PC-9 (cell line): ENCODE data around the gene GCSAML. TPM values are rescaled to one million over a fixed set of nuclear protein-coding genes. Genes with fewer than 3 reads are reported as not detected.
A peak's percentile ranks its signal among the peaks of the same experiment; 100 is the strongest.

Experiments
- BruUV-seq: library from RNA; stranded (reverse); fragments of 400-500 nt; replicated peaks from 2 replicates; lab custom pipeline; 2021; lab: Mats Ljungman, UMichigan
- CTCF ChIA-PET: fragments of 300-600 bp; sonication (Branson Sonifier 250); formaldehyde crosslinking; loops from one replicate; lab custom pipeline; 2022; ENCODE audit warnings: antibody characterized with exemption; lab: Charles Lee
- POLR2A ChIA-PET: fragments of 300-600 bp; sonication (Branson Sonifier 250); formaldehyde crosslinking; loops from one replicate; lab custom pipeline; 2022; ENCODE audit warnings: antibody characterized with exemption; ENCODE audit not compliant: unreplicated experiment; lab: Charles Lee
- DNase-seq, 2 experiments: peaks; one replicate each; pipeline versions ENCODE4 v3.0.0 to v3.0.0-alpha.2; 2015 to 2022; ENCODE audit warnings: mixed read lengths in 1 of 2
- H2AFZ ChIP-seq: fragments of 200-600 bp; sonication (generic); 2 replicates; pipeline ENCODE4 v1.8.1; 2017; ENCODE audit warnings: antibody characterized with exemption
- H3F3A ChIP-seq: fragments of 200-600 bp; sonication (generic); 2 replicates; pipeline ENCODE4 v1.8.1; 2017; ENCODE audit warnings: antibody characterized with exemption, mild to moderate bottlenecking, low read depth; ENCODE audit not compliant: insufficient read depth
- H3K27ac ChIP-seq: fragments of 200-600 bp; sonication (generic); 2 replicates; pipeline ENCODE4 v1.6.1; 2016; ENCODE audit warnings: mixed run types
- H3K27me3 ChIP-seq: fragments of 200-600 bp; sonication (generic); 2 replicates; pipeline ENCODE4 v1.6.1; 2016; ENCODE audit warnings: low read depth, mixed run types; ENCODE audit not compliant: insufficient read depth
- H3K36me3 ChIP-seq: fragments of 200-600 bp; sonication (generic); 2 replicates; pipeline ENCODE4 v1.6.1; 2016; ENCODE audit warnings: low read depth, mixed run types
- H3K4me1 ChIP-seq: fragments of 200-600 bp; sonication (generic); replicated peaks from 2 replicates; pipeline ENCODE4 v1.6.1; 2016; ENCODE audit warnings: mixed run types; ENCODE audit not compliant: insufficient read depth
- H3K4me2 ChIP-seq: fragments of 200-600 bp; sonication (generic); 2 replicates; pipeline ENCODE4 v1.6.1; 2017; ENCODE audit warnings: mixed run types
- H3K4me3 ChIP-seq: fragments of 200-600 bp; sonication (generic); 2 replicates; pipeline ENCODE4 v1.6.1; 2016; ENCODE audit warnings: mixed run types
- H3K79me2 ChIP-seq: fragments of 200-600 bp; sonication (generic); 2 replicates; pipeline ENCODE4 v1.6.1; 2017; ENCODE audit warnings: low read depth, mixed run types
- H3K9me2 ChIP-seq: fragments of 200-600 bp; sonication (generic); 2 replicates; pipeline ENCODE4 v1.8.1; 2017; ENCODE audit warnings: mild to moderate bottlenecking; ENCODE audit not compliant: insufficient read depth
- H3K9me3 ChIP-seq: fragments of 200-600 bp; sonication (generic); 2 replicates; pipeline ENCODE4 v1.8.1; 2016; ENCODE audit warnings: low read depth; ENCODE audit not compliant: insufficient read depth
- H4K20me1 ChIP-seq: fragments of 200-600 bp; sonication (generic); 2 replicates; pipeline ENCODE4 v1.8.1; 2017; ENCODE audit not compliant: insufficient read depth
- CTCF ChIP-seq: fragments of 200-600 bp; sonication (generic); conservative IDR thresholded peaks from 2 replicates; pipeline ENCODE4 v1.6.1; 2017; ENCODE audit warnings: mixed run types, antibody characterized with exemption, mild to moderate bottlenecking, moderate library complexity
- EZH2 ChIP-seq: fragments of 200-600 bp; sonication (generic); IDR thresholded peaks from 2 replicates; pipeline ENCODE4 v1.8.0; 2017; ENCODE audit warnings: antibody characterized with exemption, low read depth
- intact Hi-C: fragments of 100-400 bp; cut with micrococcal nuclease; formaldehyde crosslinking; loops from one replicate; pipeline ENCODE4 v1.10.0; 2022; ENCODE audit not compliant: unreplicated experiment
- total RNA-seq: library from RNA; stranded (reverse); gene quantifications from 2 replicates; pipeline ENCODE4 v1.2.3, GENCODE V29; 2021

The GCSAML gene
- total RNA-seq, 1 experiment from 2014 or later, result not detected

DNA sequence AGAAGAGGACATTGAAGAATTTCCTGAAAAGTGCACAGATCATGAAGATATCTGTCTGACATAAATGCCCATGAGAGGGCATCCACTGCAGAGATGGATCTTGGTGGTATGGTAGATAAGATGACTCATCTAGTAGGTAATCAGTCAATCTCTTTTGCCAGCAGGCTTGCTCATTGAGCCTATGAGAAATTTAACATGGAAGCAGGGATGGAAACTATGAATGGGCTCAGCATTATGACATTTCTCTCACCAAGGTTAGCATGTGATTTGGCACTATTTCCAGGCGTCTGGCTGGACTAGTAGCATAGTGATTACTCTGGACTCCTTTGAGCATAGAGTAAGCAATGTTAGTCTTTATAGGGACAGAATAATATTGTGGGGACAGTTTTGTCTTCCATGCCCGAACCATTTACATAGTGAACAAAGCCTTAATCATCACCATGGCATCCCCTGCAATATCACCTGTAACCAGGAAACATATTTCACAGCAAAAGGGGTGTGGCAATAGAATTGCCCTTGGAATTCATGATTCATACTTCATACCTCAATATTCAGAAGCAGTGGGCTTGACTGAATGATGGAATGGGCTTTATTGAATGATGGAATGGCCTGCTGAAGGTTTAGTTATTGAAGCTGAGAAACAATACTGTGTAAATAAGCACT lies 20.0 kb upstream of the GCSAML start:
- H2AFZ ChIP-seq, result no peak overlapping the region
- H3K36me3 ChIP-seq, result no peaks in the 10 kb centered on the region
- peak in 1 of 2 experiments; percentile 47 for DNase-seq
- BruUV-seq, result no TSS peak
- no peaks in the 10 kb centered on the region for H3K27me3 ChIP-seq
- H3K9me3 ChIP-seq, result no peaks in the 10 kb centered on the region
- no peak overlapping the region for H3K4me2 ChIP-seq
- H4K20me1 ChIP-seq, result no peaks in the 10 kb centered on the region
- no peaks in the 10 kb centered on the region for H3K79me2 ChIP-seq
- no peaks in the 10 kb centered on the region for H3K9me2 ChIP-seq
- no peak overlapping the region for H3K4me3 ChIP-seq
- TF ChIP-seq EZH2 (no peak), CTCF (no peak)
- intact Hi-C loops, result no loop called here
- H3K27ac ChIP-seq, result no peak overlapping the region
- ChIA-PET CTCF (no interaction called here), POLR2A (no interaction called here)
- no peaks in the 10 kb centered on the region for H3F3A ChIP-seq
- no peaks in the 10 kb centered on the region for H3K4me1 ChIP-seq

- no peak overlapping the region for H3K4me3 ChIP-seq
- H3F3A ChIP-seq, result no peaks in the 10 kb centered on the region
- intact Hi-C loops, result no loop called here
- CTCF ChIA-PET, result no interaction called here
- H3K4me1 ChIP-seq, result no peaks in the 10 kb centered on the region
- no TSS peak for BruUV-seq
- no peaks in the 10 kb centered on the region for H3K27me3 ChIP-seq
- TF ChIP-seq CTCF (no peak), EZH2 (no peak)
- no peak overlapping the region for H3K27ac ChIP-seq
- DNase-seq, result no peak
- H3K9me3 ChIP-seq, result no peaks in the 10 kb centered on the region
- no peak overlapping the region for H2AFZ ChIP-seq
- no peaks in the 10 kb centered on the region for H4K20me1 ChIP-seq
- no peaks in the 10 kb centered on the region for H3K79me2 ChIP-seq
- no peaks in the 10 kb centered on the region for H3K36me3 ChIP-seq
- H3K4me2 ChIP-seq, result no peak overlapping the region
- no peaks in the 10 kb centered on the region for H3K9me2 ChIP-seq
- POLR2A ChIA-PET, result no interaction called here
Measured at GRCh38 chr1:247529771-247530355, 19.1 kb upstream of the GCSAML start.

GRCh38 chr1:247530785-247531184 lies 18.1 kb upstream of the GCSAML start:
- POLR2A ChIA-PET, result no interaction called here
- H3K27me3 ChIP-seq, result no peaks in the 10 kb centered on the region
- H3K4me3 ChIP-seq, result no peak overlapping the region
- no peaks in the 10 kb centered on the region for H3K4me1 ChIP-seq
- CTCF ChIA-PET, result no interaction called here
- no TSS peak for BruUV-seq
- H3K79me2 ChIP-seq, result no peaks in the 10 kb centered on the region
- no peak for DNase-seq
- no peak for TF ChIP-seq CTCF
- intact Hi-C loops, result no loop called here
- no peak overlapping the region for H3K4me2 ChIP-seq
- no peaks in the 10 kb centered on the region for H4K20me1 ChIP-seq
- H2AFZ ChIP-seq, result no peak overlapping the region
- no peaks in the 10 kb centered on the region for H3F3A ChIP-seq
- H3K27ac ChIP-seq, result no peak overlapping the region
- H3K36me3 ChIP-seq, result no peaks in the 10 kb centered on the region
- no peaks in the 10 kb centered on the region for H3K9me2 ChIP-seq
- no peaks in the 10 kb centered on the region for H3K9me3 ChIP-seq
